Measurements from ENCODE around the gene ADCY9. TPM values are rescaled to one million over a fixed set of nuclear protein-coding genes. Genes with fewer than 3 reads are reported as not detected.

The ADCY9 gene
- total RNA-seq, 1 experiment from 2014 or later, result 4.7 TPM

- H3K23ac ChIP-seq (ENCODE audit: insufficient read length, low read depth, low read length), result no peak overlapping the region
- Mint-ChIP-seq H3K27me3 (ENCODE audit: low read depth) (no peaks in the 10 kb centered on the region), H3K9me3 (no peaks in the 10 kb centered on the region), H3K4me3 (no peak overlapping the region), H3K36me3 (ENCODE audit: insufficient read depth in 1 of 3, low read depth in 3 of 3) (no peaks in the 10 kb centered on the region), H3K4me1 (peaks cover 25 to 27% of the 10 kb centered on the region in 2 experiments), H3K27ac (peak overlapping the region in 1 of 3 experiments; percentile 61; a peak in 1 of 7 replicates)
- H3K27ac ChIP-seq (ENCODE audit: insufficient read length, low read depth, low read length), result no peak overlapping the region
- no peak overlapping the region for H3K56ac ChIP-seq (ENCODE audit: insufficient read length, low read depth, low read length)
- H2BK12ac ChIP-seq (ENCODE audit: insufficient read length, low read depth, low read length), result no peak overlapping the region
- H2AFZ ChIP-seq (ENCODE audit: low read length), result no peak overlapping the region
- no peak for TF ChIP-seq CTCF (conservative IDR thresholded peaks at IDR 0.05)
- no peak overlapping the region for H2BK20ac ChIP-seq (ENCODE audit: low read depth, low read length, poor library complexity, severe bottlenecking)
- no peak overlapping the region for H2AK5ac ChIP-seq (ENCODE audit: insufficient read length, low read length)
- H3K4ac ChIP-seq (ENCODE audit: low read depth, low read length), result no peak overlapping the region
- H3K23me2 ChIP-seq (ENCODE audit: insufficient read length, low read depth, low read length, poor library complexity, severe bottlenecking), result no peaks in the 10 kb centered on the region
- no peak overlapping the region for H3T11ph ChIP-seq (ENCODE audit: low read length)
- H3K9me3 ChIP-seq (ENCODE audit: control insufficient read depth, low read depth, low read length), result no peaks in the 10 kb centered on the region
- no peaks in the 10 kb centered on the region for H3K79me1 ChIP-seq (ENCODE audit: insufficient read depth, low read depth, low read length, poor library complexity, severe bottlenecking)
- no peaks in the 10 kb centered on the region for H3K79me2 ChIP-seq (ENCODE audit: insufficient read depth, low read length)
- no peak overlapping the region for H4K8ac ChIP-seq (replicated peaks; ENCODE audit: insufficient read length, low read depth, low read length)
- H2BK15ac ChIP-seq (ENCODE audit: low read depth, low read length), result no peak overlapping the region
- H2BK120ac ChIP-seq (ENCODE audit: low read depth, low read length, poor library complexity, severe bottlenecking), result no peak overlapping the region
- H2BK5ac ChIP-seq (ENCODE audit: insufficient read length, low read length), result no peak overlapping the region
- DNase-seq, result no peak
- peaks cover 5% of the 10 kb centered on the region; the same call in 1 of the 2 replicates for H3K4me1 ChIP-seq (ENCODE audit: insufficient read depth, low read length)
- H3K27me3 ChIP-seq (ENCODE audit: insufficient read depth, low read length), result no peaks in the 10 kb centered on the region
- no CpG with 5 or more reads among the region's 15 CpGs for WGBS (ENCODE audit: extremely low coverage, insufficient read length, low lambda C conversion rate)
- no peak overlapping the region for H3K18ac ChIP-seq (ENCODE audit: insufficient read length, low read depth, low read length)
- peaks cover 3% of the 10 kb centered on the region for H4K20me1 ChIP-seq (ENCODE audit: control insufficient read depth, insufficient read depth, insufficient read length)
- H3K14ac ChIP-seq (ENCODE audit: insufficient read depth, low read length), result no peak overlapping the region; the same call in 1 of the 2 replicates
- no peak overlapping the region for H4K91ac ChIP-seq (ENCODE audit: insufficient read length, low read depth, low read length)
- no peak overlapping the region for H3K9ac ChIP-seq (ENCODE audit: extremely low read depth, insufficient read length, low read length)
- no peak overlapping the region for H4K5ac ChIP-seq (ENCODE audit: insufficient read length, low read depth, low read length)
- H3K4me2 ChIP-seq (ENCODE audit: insufficient read depth, insufficient read length, low read length), result no peak overlapping the region
Observed at GRCh38 chr16:3997231-3997841, 118.9 kb downstream of the ADCY9 start.

All from H9 (cell line).